Measurements from ENCODE around the gene TARS2.
A peak's percentile ranks its signal among the peaks of the same experiment; 100 is the strongest.

The TARS2 gene

DNA sequence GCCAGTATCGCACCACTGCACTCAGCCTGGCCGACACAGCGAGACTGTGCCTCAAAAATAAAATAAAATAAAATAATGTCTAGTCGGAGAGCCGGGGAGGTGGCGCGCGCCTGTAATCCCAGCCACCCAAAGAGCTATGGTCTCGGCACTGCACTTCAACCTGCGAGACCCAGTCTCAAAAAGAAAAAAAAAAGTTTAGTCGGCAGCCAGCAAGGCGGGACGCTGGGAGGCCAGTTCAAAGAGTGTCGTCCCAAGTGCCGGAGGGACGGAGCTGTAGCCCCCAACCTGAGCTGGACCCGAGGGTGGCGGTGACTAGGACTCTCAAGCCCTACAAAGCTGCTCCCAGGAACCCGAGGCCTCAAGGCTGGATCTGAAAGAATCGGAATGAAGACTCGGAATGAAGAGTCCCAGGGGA is 27.7 kb downstream of the TARS2 start:
- Histone ChIP-seq H2AK5ac (ENCODE audit: low read length) (no peak overlapping the region), H3K4me3 (ENCODE audit: low read depth, low read length) (peak overlapping the region; percentile 68), H4K12ac (ENCODE audit: low read depth, low read length) (peak overlapping the region; percentile 83), H3K4ac (ENCODE audit: low read depth, low read length) (peak overlapping the region; percentile 60), H3K9me3 (ENCODE audit: insufficient read depth, low read depth, low read length) (no peaks in the 10 kb centered on the region), H3K27me3 (ENCODE audit: insufficient read depth, low read length) (no peaks in the 10 kb centered on the region), H3K14ac (ENCODE audit: low read length) (peak overlapping the region; percentile 30), H3K36me3 (ENCODE audit: control insufficient read depth in 1 of 2, insufficient read depth in 2 of 2, low read length in 2 of 2) (peaks cover 4 to 7% of the 10 kb centered on the region in 2 experiments), H3K79me1 (ENCODE audit: low read length) (peaks cover 6% of the 10 kb centered on the region), H3K4me1 (ENCODE audit: control insufficient read depth in 1 of 2, insufficient read depth in 2 of 2, low read length in 2 of 2) (peaks cover 3 to 6% of the 10 kb centered on the region in 2 experiments), H4K91ac (ENCODE audit: low read depth, low read length) (peak overlapping the region; percentile 67), H3K4me2 (ENCODE audit: low read length) (peak overlapping the region; percentile 74), H2AFZ (ENCODE audit: insufficient read depth, low read length, poor library complexity) (peak overlapping the region; percentile 38), H4K8ac (ENCODE audit: low read depth, low read length) (peak overlapping the region; percentile 40), H3K27ac (ENCODE audit: low read depth, low read length) (peak overlapping the region; percentile 6), H2BK12ac (ENCODE audit: low read length) (peak overlapping the region; percentile 34), H2BK5ac (ENCODE audit: low read depth, low read length, poor library complexity) (peak overlapping the region; percentile 77), H3K23ac (ENCODE audit: low read length) (no peak overlapping the region), H2BK120ac (ENCODE audit: insufficient read depth, low read length, poor library complexity) (peak overlapping the region; percentile 50), H3K9ac (ENCODE audit: low read length) (peak overlapping the region; percentile 0), H3K18ac (ENCODE audit: low read length) (peak overlapping the region; percentile 63), H3K79me2 (ENCODE audit: control insufficient read depth, insufficient read depth, low read length, poor library complexity) (peaks cover 6% of the 10 kb centered on the region)
- no peak for DNase-seq
- WGBS (ENCODE audit: extremely low coverage, insufficient coverage, insufficient read length) = no CpG with 5 or more reads among the region's 21 CpGs

DNA sequence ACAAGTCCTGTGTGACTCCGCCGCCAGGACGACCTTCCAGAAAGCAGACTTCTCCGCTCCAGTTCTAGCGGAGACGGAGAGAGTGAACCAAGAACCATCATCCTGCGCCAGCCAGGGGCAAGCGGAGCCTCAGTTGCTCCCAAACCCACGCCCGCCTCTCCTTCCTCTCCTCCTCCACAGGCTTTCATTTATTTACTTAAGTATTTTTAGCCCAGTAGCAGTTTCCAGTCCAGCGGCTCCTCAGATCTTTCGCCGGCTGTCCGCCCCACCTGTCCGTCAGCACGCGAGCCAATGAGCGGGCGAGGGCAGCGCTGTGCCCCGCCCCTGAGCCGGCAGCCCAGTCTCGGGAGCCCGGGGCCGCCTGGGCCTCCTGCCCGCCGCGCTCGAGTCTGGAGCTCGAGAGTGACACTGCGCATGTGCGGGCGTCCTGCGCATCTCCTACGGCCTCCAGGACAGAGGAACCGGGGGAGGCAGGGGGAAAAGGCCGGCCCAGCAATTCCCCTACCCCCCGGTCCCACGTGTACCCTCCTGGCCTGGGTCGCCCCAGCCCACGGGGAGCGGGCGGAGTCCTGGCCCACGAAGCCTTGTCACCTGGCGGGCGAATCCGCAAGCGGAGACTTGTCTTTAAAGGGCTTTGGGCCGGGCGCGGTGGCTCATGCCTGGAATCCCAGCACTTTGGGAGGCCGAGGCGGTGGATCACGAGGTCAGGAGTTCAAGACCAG is 28.3 kb downstream of the TARS2 start, which contains the start of gene FALEC:
Gene FALEC (plus strand): TSS at position 425 of the 722 bp plus-strand sequence.
- peak within 1 kb of the TSS; percentile 78 for H4K91ac ChIP-seq (ENCODE audit: low read depth, low read length)
- peak within 1 kb of the TSS; percentile 60 for H3K4ac ChIP-seq (ENCODE audit: low read depth, low read length)
- DNase-seq = peak; percentile 97 to 98
- H2AK5ac ChIP-seq (ENCODE audit: low read length) = no peak within 1 kb of the TSS
- peak within 1 kb of the TSS; percentile 78 for H3K4me3 ChIP-seq (ENCODE audit: low read depth, low read length)
- H4K12ac ChIP-seq (ENCODE audit: low read depth, low read length) = peak within 1 kb of the TSS; percentile 88
- H3K79me2 ChIP-seq (ENCODE audit: control insufficient read depth, insufficient read depth, low read length, poor library complexity) = peaks cover 6% of the 10 kb centered on the region
- H3K9ac ChIP-seq (ENCODE audit: low read length) = peak within 1 kb of the TSS; percentile 44
- H3K4me2 ChIP-seq (ENCODE audit: low read length) = peak within 1 kb of the TSS; percentile 84
- H3K27me3 ChIP-seq (ENCODE audit: insufficient read depth, low read length) = no peaks in the 10 kb centered on the region
- peaks cover 6% of the 10 kb centered on the region for H3K79me1 ChIP-seq (ENCODE audit: low read length)
- peak within 1 kb of the TSS; percentile 77 for H2BK5ac ChIP-seq (ENCODE audit: low read depth, low read length, poor library complexity)
- H3K36me3 ChIP-seq (ENCODE audit: control insufficient read depth in 1 of 2, insufficient read depth in 2 of 2, low read length in 2 of 2) = peaks cover 4 to 7% of the 10 kb centered on the region in 2 experiments
- peaks cover 3 to 6% of the 10 kb centered on the region in 2 experiments for H3K4me1 ChIP-seq (ENCODE audit: control insufficient read depth in 1 of 2, insufficient read depth in 2 of 2, low read length in 2 of 2)
- H3K23ac ChIP-seq (ENCODE audit: low read length) = no peak within 1 kb of the TSS
- H3K14ac ChIP-seq (ENCODE audit: low read length) = peak within 1 kb of the TSS; percentile 90
- no CpG with 5 or more reads among the region's 54 CpGs for WGBS (ENCODE audit: extremely low coverage, insufficient coverage, insufficient read length)
- H3K9me3 ChIP-seq (ENCODE audit: insufficient read depth, low read depth, low read length) = no peaks in the 10 kb centered on the region
- peak within 1 kb of the TSS; percentile 34 for H2BK12ac ChIP-seq (ENCODE audit: low read length)
- peak within 1 kb of the TSS; percentile 71 for H3K18ac ChIP-seq (ENCODE audit: low read length)
- peak within 1 kb of the TSS; percentile 92 for H4K8ac ChIP-seq (ENCODE audit: low read depth, low read length)
- H3K27ac ChIP-seq (ENCODE audit: low read depth, low read length) = peak within 1 kb of the TSS; percentile 6
- peak within 1 kb of the TSS; percentile 50 for H2BK120ac ChIP-seq (ENCODE audit: insufficient read depth, low read length, poor library complexity)
- H2AFZ ChIP-seq (ENCODE audit: insufficient read depth, low read length, poor library complexity) = peak within 1 kb of the TSS; percentile 94

DNA sequence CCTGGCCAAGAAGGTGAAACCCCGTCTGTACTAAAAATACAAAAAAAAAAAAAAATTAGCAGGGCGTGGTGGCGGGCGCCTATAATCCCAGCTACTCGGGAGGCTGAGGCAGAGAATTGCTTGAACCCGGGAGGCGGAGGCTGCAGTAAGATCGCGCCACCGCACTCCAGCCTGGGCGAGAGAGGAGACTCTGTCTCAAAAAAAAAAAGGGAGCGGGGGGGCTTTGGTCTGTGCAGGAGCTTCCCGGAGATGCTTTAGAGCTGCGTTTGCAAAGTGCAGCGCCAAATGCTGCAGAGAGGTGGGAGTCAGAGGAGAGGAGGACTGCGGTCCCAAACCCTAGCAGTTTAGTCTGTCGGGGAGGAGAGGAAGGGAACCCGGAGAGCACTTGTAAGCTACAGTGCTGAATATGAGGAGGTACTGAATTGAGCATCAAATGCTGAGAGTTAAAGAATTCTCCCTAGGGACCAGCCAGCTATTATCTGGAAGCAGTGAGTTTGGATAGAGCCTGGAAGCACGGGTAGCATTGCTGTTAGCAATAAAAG is 28.9 kb downstream of the TARS2 start:
- Histone ChIP-seq H4K8ac (ENCODE audit: low read depth, low read length) (peak overlapping the region; percentile 46), H3K18ac (ENCODE audit: low read length) (no peak overlapping the region), H2AK5ac (ENCODE audit: low read length) (no peak overlapping the region), H3K9me3 (ENCODE audit: insufficient read depth, low read depth, low read length) (no peaks in the 10 kb centered on the region), H3K36me3 (ENCODE audit: control insufficient read depth in 1 of 2, insufficient read depth in 2 of 2, low read length in 2 of 2) (peaks cover under 1 to 7% of the 10 kb centered on the region in 2 experiments), H3K27me3 (ENCODE audit: insufficient read depth, low read length) (no peaks in the 10 kb centered on the region), H2BK5ac (ENCODE audit: low read depth, low read length, poor library complexity) (no peak overlapping the region), H3K23ac (ENCODE audit: low read length) (no peak overlapping the region), H3K4me3 (ENCODE audit: low read depth, low read length) (peak overlapping the region; percentile 12), H3K9ac (ENCODE audit: low read length) (no peak overlapping the region), H3K14ac (ENCODE audit: low read length) (no peak overlapping the region), H2AFZ (ENCODE audit: insufficient read depth, low read length, poor library complexity) (peak overlapping the region; percentile 17), H3K27ac (ENCODE audit: low read depth, low read length) (no peak overlapping the region), H3K79me2 (ENCODE audit: control insufficient read depth, insufficient read depth, low read length, poor library complexity) (peaks cover 6% of the 10 kb centered on the region), H2BK12ac (ENCODE audit: low read length) (no peak overlapping the region), H4K12ac (ENCODE audit: low read depth, low read length) (peak overlapping the region; percentile 44), H3K4me2 (ENCODE audit: low read length) (peak overlapping the region; percentile 65), H3K4me1 (ENCODE audit: control insufficient read depth in 1 of 2, insufficient read depth in 2 of 2, low read length in 2 of 2) (peaks cover 3 to 6% of the 10 kb centered on the region in 2 experiments), H4K91ac (ENCODE audit: low read depth, low read length) (peak overlapping the region; percentile 78), H3K79me1 (ENCODE audit: low read length) (peaks cover 6% of the 10 kb centered on the region), H3K4ac (ENCODE audit: low read depth, low read length) (no peak overlapping the region), H2BK120ac (ENCODE audit: insufficient read depth, low read length, poor library complexity) (no peak overlapping the region)
- no peak for DNase-seq
- no CpG with 5 or more reads among the region's 19 CpGs for WGBS (ENCODE audit: extremely low coverage, insufficient coverage, insufficient read length)

DNA sequence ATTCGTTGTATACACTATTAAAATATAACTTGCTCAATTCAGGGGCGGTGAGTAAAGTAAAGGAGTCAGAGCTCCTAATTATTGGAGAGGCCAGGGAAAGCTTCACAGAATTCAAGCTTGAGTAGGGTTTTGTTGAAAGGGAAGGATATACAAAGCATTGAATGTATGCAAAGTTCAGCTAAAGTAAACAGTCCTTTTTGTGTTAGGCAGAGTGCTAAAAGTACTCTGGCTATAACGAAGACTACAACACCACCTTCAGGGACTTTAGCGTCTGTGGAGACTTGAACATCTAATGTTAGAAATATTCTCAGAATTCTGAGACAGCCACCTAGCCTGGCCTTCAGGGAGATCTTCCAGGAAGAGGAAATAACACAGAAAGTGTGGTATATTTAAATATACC is 29.4 kb downstream of the TARS2 start:
- no peaks in the 10 kb centered on the region for H3K27me3 ChIP-seq (ENCODE audit: insufficient read depth, low read length)
- H3K79me1 ChIP-seq (ENCODE audit: low read length) = peaks cover 6% of the 10 kb centered on the region
- peaks cover 0 to 4% of the 10 kb centered on the region in 2 experiments for H3K36me3 ChIP-seq (ENCODE audit: control insufficient read depth in 1 of 2, insufficient read depth in 2 of 2, low read length in 2 of 2)
- H2AFZ ChIP-seq (ENCODE audit: insufficient read depth, low read length, poor library complexity) = no peak overlapping the region
- H4K91ac ChIP-seq (ENCODE audit: low read depth, low read length) = no peak overlapping the region
- no peak overlapping the region for H4K12ac ChIP-seq (ENCODE audit: low read depth, low read length)
- peaks cover 3 to 6% of the 10 kb centered on the region in 2 experiments for H3K4me1 ChIP-seq (ENCODE audit: control insufficient read depth in 1 of 2, insufficient read depth in 2 of 2, low read length in 2 of 2)
- no peak overlapping the region for H2BK12ac ChIP-seq (ENCODE audit: low read length)
- no peak overlapping the region for H4K8ac ChIP-seq (ENCODE audit: low read depth, low read length)
- H3K4me2 ChIP-seq (ENCODE audit: low read length) = no peak overlapping the region
- peaks cover 6% of the 10 kb centered on the region for H3K79me2 ChIP-seq (ENCODE audit: control insufficient read depth, insufficient read depth, low read length, poor library complexity)
- H3K27ac ChIP-seq (ENCODE audit: low read depth, low read length) = no peak overlapping the region
- WGBS (ENCODE audit: extremely low coverage, insufficient coverage, insufficient read length) = no CpG with 5 or more reads among the region's 4 CpGs
- H3K18ac ChIP-seq (ENCODE audit: low read length) = no peak overlapping the region
- H3K9me3 ChIP-seq (ENCODE audit: insufficient read depth, low read depth, low read length) = no peaks in the 10 kb centered on the region
- no peak overlapping the region for H3K9ac ChIP-seq (ENCODE audit: low read length)
- DNase-seq = peak; percentile 22 to 77
- no peak overlapping the region for H3K4ac ChIP-seq (ENCODE audit: low read depth, low read length)
- no peak overlapping the region for H3K23ac ChIP-seq (ENCODE audit: low read length)
- no peak overlapping the region for H2BK5ac ChIP-seq (ENCODE audit: low read depth, low read length, poor library complexity)
- H3K4me3 ChIP-seq (ENCODE audit: low read depth, low read length) = no peak overlapping the region
- no peak overlapping the region for H2BK120ac ChIP-seq (ENCODE audit: insufficient read depth, low read length, poor library complexity)
- no peak overlapping the region for H3K14ac ChIP-seq (ENCODE audit: low read length)
- H2AK5ac ChIP-seq (ENCODE audit: low read length) = no peak overlapping the region
